Measurements from ENCODE around the gene PPP2R1B. TPM values are rescaled to one million over a fixed set of nuclear protein-coding genes. Genes with fewer than 3 reads are reported as not detected.

Gene PPP2R1B
- total and polyA plus RNA-seq, 2 donors (not counting 3 experiments of a cell fraction or from before 2014, with no cell fraction given): 18.0 to 50.8 TPM

DNA sequence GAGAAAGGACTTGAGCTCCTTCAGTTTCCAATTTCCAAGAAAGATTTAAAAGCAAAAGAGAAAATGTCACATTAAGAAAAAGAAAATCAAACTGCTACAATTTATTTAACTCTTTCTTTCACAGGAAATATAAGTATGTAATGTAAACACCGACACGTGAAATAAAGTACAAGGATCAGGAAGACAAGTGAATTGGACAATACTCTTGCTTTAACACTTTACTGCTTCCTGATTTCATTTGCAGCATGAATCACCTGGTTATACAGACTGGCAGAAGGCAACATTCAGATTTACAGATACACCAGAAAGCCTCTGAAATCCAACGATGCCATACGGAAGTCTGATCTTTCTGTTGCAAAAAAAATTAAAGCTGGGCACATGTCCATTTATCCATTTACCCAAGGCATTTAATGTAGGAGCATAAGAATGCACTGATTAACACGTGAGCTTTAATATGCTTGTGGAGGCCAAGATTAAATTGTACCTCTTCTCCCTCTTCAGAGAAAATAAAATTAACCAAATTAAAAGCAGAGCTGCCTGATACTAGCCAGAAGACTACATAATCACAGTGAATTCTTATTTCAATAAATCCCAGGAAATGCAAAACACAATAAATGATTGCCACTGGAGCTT is 16.0 kb upstream of the PPP2R1B start:
- Histone ChIP-seq H3K27ac (ENCODE audit: insufficient read depth, low read depth, low read length) (no peak overlapping the region), H3K27me3 (ENCODE audit: control insufficient read depth in 2 of 2, insufficient read depth in 2 of 2, low read length in 2 of 2) (no peaks in the 10 kb centered on the region), H3K9me3 (replicated peaks; ENCODE audit: control insufficient read depth, insufficient read depth, low read length) (no peaks in the 10 kb centered on the region), H3K4me3 (replicated peaks in 1 of 3; ENCODE audit: insufficient read depth in 1 of 3, low read depth in 1 of 3, low read length in 3 of 3) (no peak overlapping the region), H4K20me1 (replicated peaks; ENCODE audit: control insufficient read depth, extremely low read depth, insufficient read depth, low read length) (no peaks in the 10 kb centered on the region), H3K9me1 (replicated peaks; ENCODE audit: control insufficient read depth, extremely low read depth, insufficient read depth, low read length) (no peaks in the 10 kb centered on the region), H3K4me2 (ENCODE audit: insufficient read depth, low read length) (no peak overlapping the region), H3K4me1 (ENCODE audit: control insufficient read depth, extremely low read depth, insufficient read depth, low read length) (no peaks in the 10 kb centered on the region), H2AFZ (ENCODE audit: low read depth, low read length) (no peak overlapping the region), H3K36me3 (ENCODE audit: control insufficient read depth in 2 of 2, extremely low read depth in 1 of 2, insufficient read depth in 2 of 2, low read length in 2 of 2) (peaks cover 0 to 3% of the 10 kb centered on the region in 2 experiments), H3K9ac (replicated peaks; ENCODE audit: extremely low read depth, insufficient read depth, low read length) (no peak overlapping the region), H3K79me2 (ENCODE audit: control insufficient read depth, insufficient read depth, low read length) (no peaks in the 10 kb centered on the region)
- intact Hi-C loops (cut with micrococcal nuclease) (no loop called here), dilution Hi-C loops (cut with MboI; ENCODE audit: extremely low pct_ligation_motif_present, low sequenced_read_pairs) (no loop called here)
- POLR2A ChIA-PET: no interaction called here
- FAIRE-seq: peak; percentile 47
- no TSS peak for BruUV-seq (replicated peaks)
- DNase-seq (ENCODE audit: low read depth, low spot score): peak; percentile 17
- CTCF ChIA-PET: interaction anchor here (0.6 to 2.0 kb wide), 8 partner anchors 9 to 216 kb away, joined by 3 to 8 read pairs (median 4); no protein-coding TSS in a partner anchor
- TF ChIP-seq JUN (IDR thresholded peaks at IDR 0.05; ENCODE audit: borderline replicate concordance, insufficient read depth, insufficient read length, low read depth) (no peak), FOS (IDR thresholded peaks at IDR 0.05; ENCODE audit: borderline replicate concordance, insufficient read depth, low read length) (no peak), POLR2A (IDR thresholded peaks at IDR 0.05; ENCODE audit: low read depth, low read length) (no peak), EZH2 (IDR thresholded peaks at IDR 0.05; ENCODE audit: borderline replicate concordance, low read depth, low read length, severe bottlenecking) (no peak), POLR2AphosphoS5 (IDR thresholded peaks at IDR 0.05; ENCODE audit: insufficient read depth, low read depth, low read length) (no peak)
- TF ChIP-seq, protein P1, sequence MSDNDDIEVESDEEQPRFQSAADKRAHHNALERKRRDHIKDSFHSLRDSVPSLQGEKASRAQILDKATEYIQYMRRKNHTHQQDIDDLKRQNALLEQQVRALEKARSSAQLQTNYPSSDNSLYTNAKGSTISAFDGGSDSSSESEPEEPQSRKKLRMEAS (IDR thresholded peaks at IDR 0.05; ENCODE audit: insufficient read depth, insufficient read length): no peak
- TF ChIP-seq, protein P2, sequence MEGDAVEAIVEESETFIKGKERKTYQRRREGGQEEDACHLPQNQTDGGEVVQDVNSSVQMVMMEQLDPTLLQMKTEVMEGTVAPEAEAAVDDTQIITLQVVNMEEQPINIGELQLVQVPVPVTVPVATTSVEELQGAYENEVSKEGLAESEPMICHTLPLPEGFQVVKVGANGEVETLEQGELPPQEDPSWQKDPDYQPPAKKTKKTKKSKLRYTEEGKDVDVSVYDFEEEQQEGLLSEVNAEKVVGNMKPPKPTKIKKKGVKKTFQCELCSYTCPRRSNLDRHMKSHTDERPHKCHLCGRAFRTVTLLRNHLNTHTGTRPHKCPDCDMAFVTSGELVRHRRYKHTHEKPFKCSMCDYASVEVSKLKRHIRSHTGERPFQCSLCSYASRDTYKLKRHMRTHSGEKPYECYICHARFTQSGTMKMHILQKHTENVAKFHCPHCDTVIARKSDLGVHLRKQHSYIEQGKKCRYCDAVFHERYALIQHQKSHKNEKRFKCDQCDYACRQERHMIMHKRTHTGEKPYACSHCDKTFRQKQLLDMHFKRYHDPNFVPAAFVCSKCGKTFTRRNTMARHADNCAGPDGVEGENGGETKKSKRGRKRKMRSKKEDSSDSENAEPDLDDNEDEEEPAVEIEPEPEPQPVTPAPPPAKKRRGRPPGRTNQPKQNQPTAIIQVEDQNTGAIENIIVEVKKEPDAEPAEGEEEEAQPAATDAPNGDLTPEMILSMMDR (IDR thresholded peaks at IDR 0.05; ENCODE audit: extremely low read depth in 1 of 2, insufficient read depth in 1 of 2, low read depth in 1 of 2, low read length in 2 of 2): no peak
